DND-41 (cell line): ENCODE data around the gene SEMA6A.

Experiments
- ATAC-seq: fragments of 200-7000 bp; cut with Tn5 transposase; 3 replicates; pipeline ENCODE4 v1.9.1; 2021; ENCODE audit warnings: low read depth; ENCODE audit not compliant: insufficient read depth
- DNase-seq: peaks from one replicate; pipeline ENCODE4 v3.0.0-alpha.2; 2020
- H2AFZ ChIP-seq: 2 replicates; pipeline ENCODE4 v1.6.0; 2012; ENCODE audit warnings: low read depth, low read length
- H3K27ac ChIP-seq: 2 replicates; pipeline ENCODE4 v1.5.1; 2012; ENCODE audit warnings: low read length, inconsistent platforms
- H3K27me3 ChIP-seq: fragments of 200-600 bp; sonication (generic); 2 replicates; pipeline ENCODE4 v1.6.0; 2012; ENCODE audit warnings: low read length, mild to moderate bottlenecking, inconsistent platforms; ENCODE audit not compliant: insufficient read depth, poor library complexity
- H3K36me3 ChIP-seq: 2 replicates; pipeline ENCODE4 v1.5.1; 2012; ENCODE audit warnings: low read length, inconsistent platforms; ENCODE audit not compliant: insufficient read depth
- H3K4me1 ChIP-seq: 2 replicates; pipeline ENCODE4 v1.5.1; 2012; ENCODE audit warnings: mild to moderate bottlenecking, low read length; ENCODE audit not compliant: insufficient read depth
- H3K4me2 ChIP-seq: 2 replicates; pipeline ENCODE4 v1.6.0; 2012; ENCODE audit warnings: mild to moderate bottlenecking, moderate library complexity, low read length, inconsistent platforms; ENCODE audit not compliant: insufficient read depth
- H3K4me3 ChIP-seq, 2 experiments: fragments of 200-600 bp in 1 of 2; shearing (Covaris generic) in 1 of 2; 2 replicates each; pipeline ENCODE4 v1.5.1; 2012 to 2016; ENCODE audit warnings: inconsistent platforms in 2 of 2, low read length in 2 of 2, mild to moderate bottlenecking in 2 of 2, low read depth in 1 of 2, moderate library complexity in 1 of 2
- H3K79me2 ChIP-seq: 2 replicates; pipeline ENCODE4 v1.6.0; 2012; ENCODE audit warnings: low read length, inconsistent platforms; ENCODE audit not compliant: insufficient read depth
- H3K9ac ChIP-seq: 2 replicates; pipeline ENCODE4 v1.6.0; 2012; ENCODE audit warnings: low read depth, mild to moderate bottlenecking, inconsistent platforms, low read length, moderate library complexity
- H3K9me3 ChIP-seq: 2 replicates; pipeline ENCODE4 v1.5.1; 2012; ENCODE audit warnings: low read length, moderate library complexity, mild to moderate bottlenecking, inconsistent platforms; ENCODE audit not compliant: insufficient read depth, severe bottlenecking
- H4K20me1 ChIP-seq: 2 replicates; pipeline ENCODE4 v1.6.0; 2012; ENCODE audit warnings: low read length; ENCODE audit not compliant: insufficient read depth
- CTCF ChIP-seq: IDR thresholded peaks from 2 replicates; pipeline ENCODE4 v1.5.1; 2012; ENCODE audit warnings: borderline replicate concordance, low read length, moderate library complexity, mild to moderate bottlenecking; ENCODE audit not compliant: poor library complexity, severe bottlenecking; ENCODE audit errors: extremely low read depth
- EZH2 ChIP-seq: IDR thresholded peaks from 3 replicates; pipeline ENCODE4 v1.6.1; 2012; ENCODE audit warnings: borderline replicate concordance, low read depth, mild to moderate bottlenecking, moderate library complexity, low read length, inconsistent platforms; ENCODE audit not compliant: severe bottlenecking

The SEMA6A gene

GRCh38 chr5:116529615-116530014, 45.0 kb downstream of the SEMA6A start:
- Histone ChIP-seq H3K4me1 (no peaks in the 10 kb centered on the region), H3K36me3 (no peaks in the 10 kb centered on the region), H3K27ac (no peak overlapping the region), H2AFZ (no peak overlapping the region), H3K27me3 (no peaks in the 10 kb centered on the region), H4K20me1 (no peaks in the 10 kb centered on the region), H3K79me2 (no peaks in the 10 kb centered on the region), H3K9me3 (no peaks in the 10 kb centered on the region), H3K4me3 (no peak overlapping the region), H3K4me2 (no peak overlapping the region), H3K9ac (no peak overlapping the region)
- DNase-seq (no peak), ATAC-seq (no peak)
- TF ChIP-seq EZH2 = no peak
- no peak for TF ChIP-seq CTCF

DNA sequence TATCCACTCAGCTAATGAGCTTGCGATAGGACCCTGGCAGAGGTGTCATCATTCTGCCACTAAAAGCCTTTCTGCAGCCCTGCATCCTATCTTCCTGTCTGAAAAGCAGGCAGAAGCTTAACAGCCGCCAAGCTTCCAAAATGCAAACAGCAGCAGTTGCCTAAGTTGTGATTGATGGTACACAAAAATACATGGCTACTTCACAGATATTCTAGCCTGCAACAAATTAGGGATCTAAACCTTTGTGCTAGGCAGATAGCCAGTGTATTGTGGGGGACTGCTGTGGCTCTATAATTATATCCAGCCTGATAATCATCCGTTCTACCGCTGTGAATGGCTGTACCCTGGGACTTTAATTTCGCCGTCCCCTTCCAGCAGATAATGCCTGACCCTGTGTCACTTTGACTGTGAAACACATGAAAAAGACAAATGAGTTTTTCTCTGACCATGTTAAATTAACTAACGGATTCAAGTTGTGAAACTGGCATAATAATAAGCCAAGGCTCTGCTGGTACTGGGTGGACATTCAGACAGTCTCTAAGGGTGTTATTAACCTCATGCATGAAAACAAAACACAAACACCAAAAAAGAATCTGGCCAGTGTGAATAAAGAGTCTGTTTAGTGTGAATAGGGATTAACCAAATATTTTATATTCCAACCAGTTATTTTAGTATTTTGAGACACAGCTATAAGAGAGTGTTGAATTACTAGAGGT, 45.9 kb downstream of the SEMA6A start:
- Histone ChIP-seq H3K4me1 (no peaks in the 10 kb centered on the region), H2AFZ (no peak overlapping the region), H4K20me1 (no peaks in the 10 kb centered on the region), H3K79me2 (no peaks in the 10 kb centered on the region), H3K4me3 (no peak overlapping the region), H3K27me3 (no peaks in the 10 kb centered on the region), H3K27ac (no peak overlapping the region), H3K9me3 (no peaks in the 10 kb centered on the region), H3K36me3 (no peaks in the 10 kb centered on the region), H3K9ac (no peak overlapping the region), H3K4me2 (no peak overlapping the region)
- TF ChIP-seq CTCF = no peak
- TF ChIP-seq EZH2 = no peak
- ATAC-seq (no peak), DNase-seq (no peak)

- ATAC-seq (no peak), DNase-seq (no peak)
- H3K4me1 ChIP-seq = no peaks in the 10 kb centered on the region
- H2AFZ ChIP-seq = no peak overlapping the region
- H3K27me3 ChIP-seq = no peaks in the 10 kb centered on the region
- no peaks in the 10 kb centered on the region for H3K36me3 ChIP-seq
- H3K79me2 ChIP-seq = no peaks in the 10 kb centered on the region
- no peak for TF ChIP-seq CTCF
- TF ChIP-seq EZH2 = no peak
- H3K27ac ChIP-seq = no peak overlapping the region
- H4K20me1 ChIP-seq = no peaks in the 10 kb centered on the region
- no peak overlapping the region for H3K9ac ChIP-seq
- no peak overlapping the region for H3K4me3 ChIP-seq
- H3K4me2 ChIP-seq = no peak overlapping the region
- H3K9me3 ChIP-seq = no peaks in the 10 kb centered on the region
These were observed 47.0 kb downstream of the SEMA6A start for GRCh38 chr5:116527582-116527981.
